ENCODE measurements around the gene CABLES2.
"Not testable (repeated sequence)": the region's sequence is repeated elsewhere in the genome, so short reads cannot be mapped to it uniquely, and the experiment has no call there.

The CABLES2 gene

DNA sequence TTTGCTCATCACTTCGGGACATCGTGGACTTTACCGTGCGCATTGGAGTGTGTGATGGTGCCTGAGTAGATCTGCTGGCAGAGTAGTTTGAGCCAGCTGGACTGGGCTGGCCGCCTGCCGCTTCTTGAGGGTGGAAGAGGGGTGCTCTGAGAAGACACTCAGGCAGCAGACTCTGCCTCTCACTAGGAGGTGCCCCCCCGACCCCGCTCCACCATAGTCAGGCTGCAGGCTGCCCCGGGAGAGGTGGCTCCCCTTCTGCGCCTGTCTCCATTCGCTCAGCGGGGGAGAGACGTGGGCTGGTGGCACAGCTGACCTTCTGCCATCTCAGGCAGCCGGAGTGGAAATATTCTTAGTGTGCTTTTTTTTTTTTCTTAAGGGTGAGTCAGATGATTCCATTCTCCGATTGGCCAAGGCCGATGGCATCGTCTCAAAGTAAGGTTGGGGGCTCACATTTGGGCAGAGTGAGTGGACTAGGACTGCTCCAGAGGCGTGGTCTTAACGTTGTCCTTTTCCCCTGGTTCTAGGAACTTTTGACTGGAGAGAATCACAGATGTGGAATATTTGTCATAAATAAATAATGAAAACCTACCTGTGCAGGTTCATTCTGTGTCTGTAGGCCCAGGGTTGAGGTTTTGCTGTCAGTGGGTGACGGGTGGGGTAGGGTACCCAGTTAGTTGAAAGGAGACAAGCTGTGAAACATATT lies 19.0 kb downstream of the CABLES2 start:
- DNase-seq: no peak

DNA sequence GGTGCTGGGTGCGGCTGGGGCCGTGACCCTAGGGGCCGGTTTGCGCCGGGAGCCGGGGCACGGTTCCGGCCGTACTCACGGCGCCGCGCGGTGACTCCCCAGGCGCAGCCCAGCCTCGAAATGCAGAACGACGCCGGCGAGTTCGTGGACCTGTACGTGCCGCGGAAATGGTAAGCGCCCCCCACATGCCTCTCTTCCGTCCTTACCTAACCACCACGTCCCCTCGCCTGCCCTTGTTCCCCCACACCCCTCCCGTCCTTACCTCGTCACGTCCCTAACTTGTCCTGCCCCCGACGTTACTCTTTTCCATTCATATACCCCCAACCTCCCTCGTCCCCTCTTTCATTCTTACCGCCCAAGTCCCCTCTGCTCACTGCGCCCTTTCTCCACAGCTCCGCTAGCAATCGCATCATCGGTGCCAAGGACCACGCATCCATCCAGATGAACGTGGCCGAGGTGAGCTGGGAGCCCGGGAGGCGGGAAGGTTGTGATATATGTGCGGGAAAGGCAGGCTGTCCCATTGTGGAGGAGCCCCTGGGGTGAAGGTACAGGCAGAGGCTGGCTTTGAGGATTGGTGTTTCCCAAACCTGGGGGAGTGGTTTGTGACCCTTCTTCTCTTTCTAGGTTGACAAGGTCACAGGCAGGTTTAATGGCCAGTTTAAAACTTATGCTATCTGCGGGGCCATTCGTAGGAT lies 19.7 kb downstream of the CABLES2 start:
- no peak for DNase-seq

DNA sequence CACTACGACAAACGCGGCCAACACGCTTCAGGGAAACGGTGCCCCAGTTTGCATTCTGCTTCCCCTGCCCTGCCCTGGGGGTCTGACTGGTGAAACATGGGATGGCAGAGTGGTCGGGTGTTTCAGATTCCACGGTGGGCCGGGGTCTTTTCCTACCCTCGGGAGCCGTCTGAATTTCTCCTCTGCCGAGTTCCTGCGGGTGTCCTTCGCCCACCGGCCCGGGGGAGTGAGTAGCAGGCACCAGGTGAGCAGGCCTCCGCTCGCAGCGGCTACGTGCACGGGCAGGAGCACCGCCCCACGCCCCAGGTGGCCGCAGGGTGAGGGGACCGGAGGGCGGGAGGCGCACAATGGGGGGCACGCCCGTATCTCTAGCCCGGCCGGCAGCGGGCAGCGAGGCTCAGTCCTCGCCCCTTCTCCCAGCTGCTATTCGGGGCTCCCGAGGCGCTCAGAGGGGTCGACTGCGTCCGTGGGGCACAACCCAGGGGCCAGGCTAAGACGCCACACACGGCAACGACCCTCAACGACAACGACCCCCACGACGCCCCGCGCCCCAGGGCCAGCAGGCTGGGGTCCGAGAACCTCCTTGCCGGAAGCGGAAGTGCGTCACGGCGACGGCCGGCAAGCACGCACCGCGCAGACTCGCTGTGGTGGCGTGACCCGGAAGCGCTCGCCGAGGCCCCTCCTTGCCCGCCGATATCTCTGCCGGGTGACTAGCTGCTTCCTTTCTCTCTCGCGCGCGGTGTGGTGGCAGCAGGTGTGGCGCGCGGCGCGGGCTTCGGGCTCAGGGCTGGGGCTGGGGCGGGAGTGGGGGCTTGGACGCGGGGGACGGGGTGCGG lies 20.5 kb downstream of the CABLES2 start, which contains the start of gene RPS21:
Gene RPS21, plus strand, starts transcription at position 721 of the 836 bp plus-strand sequence. CDS start 236 bp downstream, outside the sequence.
- peak; percentile 95 for DNase-seq

DNA sequence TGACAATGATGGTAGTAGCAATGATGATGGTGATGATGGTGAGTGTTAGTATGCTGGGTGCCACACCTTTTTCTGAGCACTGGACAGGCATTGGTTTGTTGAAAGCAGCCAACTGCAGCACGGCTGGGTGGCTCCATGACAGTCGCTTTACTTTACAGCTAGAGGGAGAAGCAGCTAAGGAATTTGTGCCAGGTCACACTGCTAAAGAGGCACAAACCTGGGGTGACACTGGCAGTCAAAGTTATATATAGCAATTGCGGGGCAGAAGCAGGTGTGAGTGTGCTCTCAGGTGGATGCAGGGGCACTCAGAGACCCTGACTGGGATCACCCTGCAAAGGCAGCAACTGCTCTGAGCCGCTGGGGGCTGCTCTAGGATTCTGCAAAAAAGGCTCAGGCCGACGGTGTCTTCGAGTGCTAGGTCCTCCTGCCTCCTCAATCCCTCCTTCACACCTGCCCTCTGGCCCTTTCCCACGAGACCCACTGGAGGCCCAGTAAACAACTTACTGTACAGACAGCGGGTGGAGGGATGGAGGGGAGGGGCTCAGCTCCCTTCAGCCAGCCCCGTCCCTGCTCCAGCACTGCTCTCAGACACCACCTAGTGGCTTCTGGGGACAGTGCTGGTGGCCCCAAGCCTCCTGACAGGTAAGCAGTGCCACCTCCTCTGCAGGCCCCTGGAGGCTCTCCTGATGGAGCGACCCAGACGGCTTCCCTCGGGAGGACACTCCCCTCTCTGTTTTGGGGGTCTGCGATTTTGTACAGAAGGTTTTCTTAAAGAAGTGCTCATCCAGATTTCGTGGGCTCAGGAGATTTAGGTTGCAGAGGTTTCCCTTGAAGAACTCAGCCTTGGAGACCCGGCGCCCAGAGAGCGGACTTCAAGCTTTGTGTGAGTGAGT lies 24.5 kb downstream of the CABLES2 start:
- peak; percentile 93 for DNase-seq

DNA sequence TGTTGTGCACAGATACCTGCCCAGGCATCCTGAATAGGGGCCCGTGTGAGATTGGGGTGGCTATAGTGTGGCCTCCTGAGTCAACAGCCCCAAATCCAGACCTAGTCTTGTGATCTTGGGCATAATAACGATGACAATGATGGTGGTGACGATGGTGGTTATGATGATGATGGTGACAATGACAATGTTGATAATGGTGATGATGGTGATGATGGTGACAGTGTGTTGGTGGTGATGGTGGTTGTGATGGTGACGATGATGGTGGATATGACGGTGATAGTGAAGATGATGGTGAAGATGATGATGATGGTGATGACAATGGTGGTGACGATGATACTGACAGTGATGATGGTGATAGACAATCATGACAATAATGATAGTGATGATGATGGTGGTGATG lies 25.2 kb downstream of the CABLES2 start:
- no peak for DNase-seq

DNA sequence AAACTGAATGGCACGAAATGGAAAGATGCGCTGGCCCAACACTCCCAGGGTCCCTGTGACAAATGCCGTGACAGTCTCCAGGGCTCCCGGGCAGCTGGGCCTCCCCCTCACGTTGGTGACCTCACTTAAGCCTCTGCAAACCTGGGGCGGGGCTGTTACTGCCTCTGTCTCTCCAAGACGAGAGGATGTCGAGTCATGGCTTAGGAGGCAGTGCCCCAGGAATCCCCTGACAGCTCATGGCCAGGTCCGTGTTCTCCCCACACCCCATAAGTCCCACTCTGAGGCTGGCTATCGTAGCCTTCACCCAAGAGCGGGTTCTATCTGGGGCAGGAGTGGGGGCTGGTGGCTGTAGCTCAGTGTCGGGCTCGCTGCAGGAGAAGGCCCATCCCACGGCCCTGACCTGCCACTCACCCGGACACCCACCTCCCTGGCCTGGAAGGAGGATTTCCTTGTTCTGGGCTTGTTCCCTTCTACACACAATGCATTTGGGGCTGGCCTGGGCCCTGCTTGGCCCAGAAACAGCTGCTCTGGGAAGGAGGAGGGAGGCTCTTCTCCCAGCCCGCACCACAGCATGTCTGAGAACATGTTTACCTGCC lies 25.8 kb downstream of the CABLES2 start:
- DNase-seq: no peak

DNA sequence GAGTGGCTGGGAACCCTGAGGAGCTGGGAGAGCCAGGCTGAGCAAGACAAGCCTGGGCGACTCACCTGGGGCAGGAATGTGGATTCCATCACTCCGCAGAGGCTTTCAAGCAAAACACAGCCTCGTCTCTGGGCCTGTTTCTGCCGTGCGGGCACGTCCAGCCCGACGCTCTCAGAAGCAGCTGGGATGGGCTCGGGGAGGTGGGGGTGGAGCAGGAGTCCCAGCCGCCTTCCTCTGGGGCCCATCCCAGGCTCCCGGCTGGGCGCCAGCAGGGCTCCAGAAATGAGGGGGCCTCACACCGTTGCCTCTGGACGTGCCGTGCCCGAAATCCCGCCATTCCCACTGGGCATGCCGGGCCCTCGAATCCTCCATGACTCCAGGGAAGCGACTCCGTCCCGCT lies 28.9 kb downstream of the CABLES2 start:
- no peak for DNase-seq

DNA sequence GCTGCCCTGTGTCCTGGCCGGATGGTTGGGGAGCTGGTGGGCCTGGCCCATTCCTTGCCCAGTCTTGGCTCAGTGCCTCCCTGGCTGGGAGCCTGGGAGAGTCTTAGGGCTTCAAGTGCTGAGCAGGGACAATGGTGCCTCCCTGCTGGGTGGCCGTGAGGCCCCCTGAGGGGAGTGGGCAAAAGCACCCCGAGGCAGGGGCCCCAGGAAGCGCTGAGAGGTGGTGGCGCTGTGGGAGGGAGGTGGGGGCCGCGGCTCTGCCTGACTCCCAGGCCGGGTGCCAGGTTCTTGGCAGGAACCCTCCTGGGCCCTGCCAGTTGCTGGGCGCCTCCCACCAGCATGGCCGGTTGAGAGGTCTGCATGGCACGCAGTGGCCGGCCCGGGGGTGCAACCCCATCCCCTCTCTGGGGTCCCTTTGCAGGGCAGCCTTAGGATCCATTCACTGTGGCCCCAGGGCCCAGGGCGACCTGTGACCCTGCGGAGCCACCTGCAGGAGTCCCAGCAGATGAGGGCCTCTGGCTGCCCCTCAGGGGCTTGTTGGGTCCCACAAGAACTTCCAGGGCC lies 29.4 kb downstream of the CABLES2 start:
- no peak for DNase-seq

DNA sequence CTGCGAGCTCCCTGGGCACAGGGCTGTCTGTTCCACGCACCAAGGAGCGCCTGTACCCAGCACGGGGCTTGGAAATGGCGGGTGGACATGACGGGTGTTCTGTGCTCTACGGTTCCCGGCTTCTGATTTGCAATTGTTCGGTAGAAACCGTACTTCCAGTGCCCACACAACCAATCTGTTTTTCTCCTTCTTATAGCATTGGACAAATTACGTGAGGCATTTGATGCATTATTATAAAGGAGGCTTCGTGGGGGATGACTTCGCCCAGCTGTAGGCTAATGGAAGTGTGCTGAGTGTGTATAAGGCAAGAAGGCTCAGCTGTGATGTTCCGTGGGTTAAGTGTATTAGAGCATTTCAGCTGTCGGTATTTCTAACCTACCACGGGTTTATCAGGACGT lies 30.0 kb downstream of the CABLES2 start:
- DNase-seq: no peak

DNA sequence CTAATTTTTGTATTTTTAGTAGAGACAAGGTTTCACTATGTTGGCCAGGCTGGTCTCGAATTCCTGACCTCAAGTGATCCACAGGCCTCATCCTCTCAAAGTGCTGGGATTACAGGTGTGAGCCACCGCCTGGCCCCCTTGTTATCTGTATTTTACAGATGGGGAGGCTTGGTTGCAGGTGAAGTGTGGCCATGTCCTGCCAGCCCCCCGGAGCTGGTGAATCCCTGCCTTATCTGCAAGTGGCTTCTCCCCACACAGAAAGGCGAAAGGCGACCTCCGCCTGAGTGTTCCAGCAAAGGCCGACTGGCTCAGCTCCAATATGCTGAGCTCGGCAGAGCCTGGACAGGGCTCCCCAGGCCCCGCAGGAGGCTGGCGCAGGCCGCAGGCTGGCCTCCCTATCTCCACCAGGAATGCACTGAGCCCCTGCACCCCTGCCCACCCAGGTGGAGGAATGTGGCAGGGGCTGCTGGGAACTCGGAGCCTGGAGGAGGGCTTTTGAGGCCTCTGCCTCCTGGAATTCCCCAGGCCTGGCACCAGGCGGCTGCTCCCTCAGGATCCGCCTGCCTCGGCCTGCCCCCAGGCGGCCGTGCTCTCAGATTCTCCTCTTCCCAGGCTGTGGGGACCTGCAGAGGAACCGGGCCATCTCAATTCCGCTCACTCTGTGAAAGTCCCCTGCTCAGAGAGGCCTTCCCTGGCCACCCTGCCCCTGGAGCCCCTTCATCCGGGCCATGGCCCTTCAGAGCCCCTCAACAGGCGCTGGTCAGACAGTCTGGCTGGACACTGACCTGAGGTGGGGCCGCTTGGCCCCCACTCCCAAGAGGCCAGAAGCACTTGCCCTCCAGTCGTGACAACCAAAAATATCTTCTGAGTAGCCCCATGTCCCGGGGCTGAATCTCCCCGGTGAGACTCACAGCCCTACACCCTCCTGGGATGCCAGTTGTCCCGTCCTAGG lies 30.7 kb downstream of the CABLES2 start:
- DNase-seq: peak; percentile 88

DNA sequence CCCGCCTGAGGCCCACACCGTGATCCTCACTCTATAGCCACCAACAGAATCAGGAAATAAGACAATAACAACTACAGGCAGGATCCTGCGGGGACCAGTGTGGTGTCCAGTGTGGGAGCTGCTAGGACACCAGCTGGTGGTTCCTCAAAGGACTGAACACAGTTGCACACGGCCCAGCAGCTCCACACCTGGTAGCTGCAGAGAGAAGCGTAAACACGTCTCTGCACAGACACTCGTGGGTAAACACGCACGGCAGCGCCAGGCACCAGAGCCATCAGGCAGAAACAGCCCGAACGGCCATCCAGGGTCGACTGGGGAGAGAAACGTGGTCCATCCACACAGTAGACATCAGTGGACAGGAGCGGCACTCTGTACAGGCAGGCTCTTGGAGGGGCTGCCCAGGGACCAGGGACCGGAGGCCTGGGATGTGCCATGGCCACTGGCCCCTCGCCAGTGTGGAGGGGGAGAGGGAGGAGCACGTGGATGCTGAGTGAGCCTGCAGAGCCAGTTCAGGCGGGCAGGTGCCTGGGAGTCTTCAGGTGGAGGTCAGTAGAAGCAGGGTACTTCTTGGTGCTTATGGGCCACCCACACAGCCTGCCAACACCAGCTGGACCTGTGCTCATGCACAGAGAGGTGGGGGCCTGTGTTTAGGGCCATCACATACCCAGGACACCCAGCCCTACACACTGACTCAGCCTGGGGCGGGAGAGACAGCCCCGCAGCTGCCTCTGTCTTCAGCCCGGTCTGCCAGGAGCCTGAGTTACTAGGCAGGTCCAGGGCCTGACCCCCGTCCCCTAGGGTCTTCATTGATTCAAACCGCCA lies 32.5 kb downstream of the CABLES2 start:
- DNase-seq: no peak

DNA sequence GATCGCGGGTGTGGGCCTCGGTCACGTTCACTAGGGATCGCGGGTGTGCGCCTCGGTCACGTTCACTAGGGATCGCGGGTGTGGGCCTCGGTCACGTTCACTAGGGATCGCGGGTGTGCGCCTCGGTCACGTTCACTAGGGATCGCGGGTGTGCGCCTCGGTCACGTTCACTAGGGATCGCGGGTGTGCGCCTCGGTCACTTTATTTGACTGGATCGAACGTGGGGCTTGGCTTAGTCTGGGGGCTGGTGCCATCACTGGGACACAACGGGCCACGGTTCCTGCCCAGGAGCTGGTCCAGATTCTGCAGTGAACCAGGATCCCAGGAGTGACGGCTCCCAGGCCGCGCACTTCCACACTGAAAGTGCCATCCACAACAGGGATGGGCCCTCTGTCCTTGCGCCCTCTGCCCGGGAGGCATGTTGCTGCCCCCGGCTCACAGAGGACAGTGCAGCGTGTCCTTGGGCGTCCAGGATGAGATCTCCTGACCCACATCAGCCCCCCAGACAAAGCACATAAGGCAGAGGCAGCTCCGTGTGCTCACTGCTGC lies 33.4 kb downstream of the CABLES2 start:
- not testable (repeated sequence) for DNase-seq

DNA sequence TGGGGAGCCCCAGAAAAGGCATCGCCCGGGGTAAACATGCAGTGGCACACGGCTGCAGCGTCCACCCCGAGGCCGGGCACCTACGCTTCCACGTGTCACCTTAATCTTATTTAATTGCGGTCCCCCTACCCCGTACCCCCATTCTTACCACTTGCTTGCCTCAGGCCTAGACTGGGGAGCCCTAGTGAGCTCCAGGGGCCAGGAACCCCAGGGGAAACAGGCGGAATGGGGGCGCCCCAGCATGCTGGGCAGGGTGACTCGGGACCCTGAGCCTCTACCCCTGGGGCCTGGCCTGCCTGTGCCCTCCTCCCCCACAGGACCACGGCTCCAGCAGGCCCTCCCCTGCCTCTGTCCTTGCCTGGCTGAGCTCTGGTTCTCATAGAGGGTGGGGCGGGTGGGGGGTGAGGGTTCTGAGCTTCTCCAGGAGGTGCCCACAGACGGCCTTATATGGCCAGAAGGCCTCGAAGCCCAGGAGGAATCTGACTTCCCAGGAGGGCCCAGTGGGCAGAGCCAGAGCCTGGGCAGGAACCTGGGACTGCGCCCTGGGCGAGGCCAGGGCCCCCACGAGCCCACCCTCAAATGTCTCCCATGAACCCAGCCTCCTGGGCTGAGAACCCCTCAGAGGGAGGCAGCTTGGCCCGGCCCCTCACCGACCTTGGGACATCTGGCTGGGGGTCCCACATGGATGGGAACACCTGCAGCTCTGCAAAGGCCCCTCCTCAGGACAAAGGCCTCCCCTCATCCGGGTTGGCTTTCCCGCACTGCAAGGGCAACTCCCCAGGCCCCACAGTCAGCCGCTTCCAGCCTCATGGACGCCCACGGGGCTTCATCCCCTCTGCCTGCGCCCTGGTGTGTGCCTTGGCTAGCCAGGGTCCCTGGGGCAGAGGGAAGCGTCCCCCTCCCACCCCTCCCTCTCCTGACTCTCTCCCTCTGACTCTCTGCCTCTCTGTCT lies 34.8 kb downstream of the CABLES2 start:
- no peak for DNase-seq

DNA sequence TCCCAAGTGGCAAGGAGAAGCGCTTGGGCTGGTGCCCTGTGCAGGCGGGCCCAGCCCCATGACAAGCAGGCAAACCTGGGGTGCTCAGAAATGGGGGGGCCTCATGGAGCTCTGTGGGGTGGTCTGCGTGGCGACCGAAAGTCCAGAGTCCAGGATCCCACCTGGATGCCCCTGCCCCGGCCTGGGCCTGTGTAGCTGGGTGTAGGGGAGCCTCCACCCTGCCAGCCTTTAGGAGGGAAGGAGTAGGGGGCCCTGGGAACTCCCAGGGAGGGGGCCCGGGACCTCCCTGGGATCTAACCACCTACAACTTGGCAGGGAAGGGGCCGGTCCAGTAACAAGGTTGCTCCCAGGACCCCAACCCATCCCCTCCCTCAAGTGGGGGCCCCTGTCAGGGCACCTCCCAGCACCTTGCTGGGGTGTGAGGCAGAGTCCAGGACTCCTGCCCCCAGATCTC lies 35.5 kb downstream of the CABLES2 start:
- DNase-seq: no peak

DNA sequence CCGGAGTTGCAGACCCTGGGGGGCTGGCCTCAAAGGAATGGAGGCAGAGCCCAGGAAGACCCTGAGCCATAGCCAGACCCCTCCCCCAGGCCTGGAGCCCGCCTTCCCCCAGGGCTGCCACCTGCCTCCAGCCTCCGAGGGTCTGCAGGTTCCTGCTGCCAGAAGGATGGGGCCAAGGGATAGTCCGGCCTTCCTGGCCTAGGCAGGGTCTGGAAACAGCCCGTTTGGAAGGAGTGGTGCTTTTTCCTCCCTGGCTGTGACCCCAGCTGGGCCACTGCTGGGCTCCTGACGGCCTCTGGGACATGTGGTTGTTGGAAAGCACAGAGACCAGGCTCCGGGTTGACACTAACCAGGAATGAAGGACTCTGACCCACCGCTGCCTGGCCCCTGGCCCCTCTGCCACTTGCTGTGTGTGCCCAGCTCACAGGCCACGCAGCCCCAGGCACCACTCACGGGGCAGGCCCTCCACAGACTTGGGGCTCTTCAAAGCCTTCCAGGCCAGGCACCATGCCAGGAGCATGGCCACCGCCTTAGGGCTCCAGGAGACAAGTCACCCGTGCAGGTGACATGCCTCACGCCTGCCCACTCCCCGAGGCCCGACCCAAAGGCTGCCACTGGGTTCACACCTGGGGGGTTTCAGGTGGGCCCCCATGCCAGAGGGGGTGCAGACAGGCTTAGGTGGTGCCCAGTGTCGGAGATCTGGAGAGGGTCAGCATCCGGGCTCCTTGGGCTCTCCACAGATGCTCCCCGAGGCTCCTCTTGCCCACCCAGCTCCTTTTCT lies 36.1 kb downstream of the CABLES2 start:
- no peak for DNase-seq

DNA sequence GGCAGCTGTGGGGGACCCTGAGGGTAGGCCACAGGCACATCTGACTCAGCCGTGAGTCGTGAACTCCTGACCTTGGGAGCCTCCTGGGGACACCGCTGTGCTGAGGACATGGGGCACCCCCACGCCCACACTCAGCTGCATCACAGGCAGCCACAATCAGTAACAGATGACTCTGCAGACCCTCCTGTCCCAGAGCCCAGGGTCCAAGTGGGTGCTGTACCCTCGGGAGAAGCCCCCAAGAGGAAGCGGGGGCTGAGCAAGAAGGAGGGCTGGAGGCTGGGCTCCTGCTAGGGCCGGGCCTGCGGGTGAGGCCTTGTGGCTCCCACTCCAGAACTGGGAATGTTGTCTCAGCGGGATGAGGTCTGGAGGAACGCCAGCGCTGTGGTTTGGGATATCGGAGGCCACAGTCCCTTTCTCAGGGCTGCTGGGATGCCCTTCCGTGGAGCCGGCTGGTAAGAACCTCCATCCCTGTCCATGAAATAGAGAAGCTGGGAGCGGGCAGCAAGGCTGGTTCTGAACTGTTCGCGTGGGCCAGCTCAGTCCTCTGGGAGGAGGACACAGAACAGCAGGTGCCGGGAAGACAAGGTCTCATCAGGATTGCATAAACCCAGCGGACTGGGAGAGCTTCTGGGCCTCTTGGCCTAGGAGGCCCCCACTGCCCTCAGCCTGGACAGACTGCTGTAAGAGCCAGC lies 36.8 kb downstream of the CABLES2 start:
- peak; percentile 82 for DNase-seq

DNA sequence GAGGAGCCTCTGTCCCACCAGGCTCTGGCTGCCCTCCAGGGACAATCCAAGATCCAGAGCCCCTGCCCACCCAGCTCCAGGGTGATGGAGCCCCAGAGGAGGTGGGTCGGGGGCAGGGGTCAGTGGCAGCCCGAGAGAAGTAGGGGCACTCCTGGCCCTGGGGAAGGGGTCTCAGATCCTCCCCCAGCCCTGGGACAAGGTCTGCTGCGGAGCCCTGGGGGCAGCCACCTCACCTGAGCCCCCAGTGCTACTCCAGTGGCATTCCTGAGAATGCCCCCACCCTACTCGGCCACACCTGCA lies 37.3 kb downstream of the CABLES2 start:
- no peak for DNase-seq
